Measurements from ENCODE around the gene TNRC18.
A peak's percentile ranks its signal among the peaks of the same experiment; 100 is the strongest.

TNRC18 gene

DNA sequence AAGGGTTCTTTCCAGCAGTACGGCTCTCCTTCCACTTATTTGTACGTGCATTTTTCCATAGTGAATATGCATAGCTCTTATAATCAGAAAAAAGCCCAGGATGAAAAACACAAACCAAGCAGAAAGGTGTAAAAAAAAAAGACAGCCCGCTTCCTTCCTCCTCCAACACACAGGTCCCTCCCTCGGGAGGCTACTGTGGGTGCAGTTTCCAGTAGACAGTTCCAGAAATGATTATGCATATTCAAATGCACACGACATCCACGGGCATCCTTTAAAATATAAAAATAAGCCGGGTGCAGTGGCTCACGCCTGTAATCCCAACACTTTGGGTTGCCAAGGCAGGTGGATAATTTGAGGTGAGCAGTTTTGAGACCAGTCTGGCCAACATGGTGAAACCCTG lies 59.9 kb downstream of the TNRC18 start:
- H3K27ac ChIP-seq: no peak overlapping the region

DNA sequence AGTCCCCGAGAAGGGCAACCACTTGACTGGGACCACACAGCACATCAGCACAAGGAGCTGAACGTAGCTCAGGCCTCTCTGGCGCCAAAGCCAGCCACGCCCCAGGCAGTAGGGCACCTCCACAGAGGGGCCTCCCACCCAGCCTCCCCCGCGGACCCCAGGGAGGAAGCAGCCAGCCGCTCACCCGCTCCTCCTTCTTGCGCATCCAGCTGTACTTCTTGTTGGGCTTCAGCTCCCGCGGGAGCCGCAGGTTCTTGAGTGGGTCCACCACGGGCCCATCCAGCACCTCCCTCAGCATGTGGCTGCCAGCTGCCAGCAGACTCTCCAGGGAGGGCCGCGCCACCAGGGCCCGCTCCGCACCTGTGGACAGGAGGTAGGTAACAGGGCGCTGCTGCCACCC lies 61.2 kb downstream of the TNRC18 start:
- no peak overlapping the region for H3K27ac ChIP-seq
- TF ChIP-seq, protein P1, sequence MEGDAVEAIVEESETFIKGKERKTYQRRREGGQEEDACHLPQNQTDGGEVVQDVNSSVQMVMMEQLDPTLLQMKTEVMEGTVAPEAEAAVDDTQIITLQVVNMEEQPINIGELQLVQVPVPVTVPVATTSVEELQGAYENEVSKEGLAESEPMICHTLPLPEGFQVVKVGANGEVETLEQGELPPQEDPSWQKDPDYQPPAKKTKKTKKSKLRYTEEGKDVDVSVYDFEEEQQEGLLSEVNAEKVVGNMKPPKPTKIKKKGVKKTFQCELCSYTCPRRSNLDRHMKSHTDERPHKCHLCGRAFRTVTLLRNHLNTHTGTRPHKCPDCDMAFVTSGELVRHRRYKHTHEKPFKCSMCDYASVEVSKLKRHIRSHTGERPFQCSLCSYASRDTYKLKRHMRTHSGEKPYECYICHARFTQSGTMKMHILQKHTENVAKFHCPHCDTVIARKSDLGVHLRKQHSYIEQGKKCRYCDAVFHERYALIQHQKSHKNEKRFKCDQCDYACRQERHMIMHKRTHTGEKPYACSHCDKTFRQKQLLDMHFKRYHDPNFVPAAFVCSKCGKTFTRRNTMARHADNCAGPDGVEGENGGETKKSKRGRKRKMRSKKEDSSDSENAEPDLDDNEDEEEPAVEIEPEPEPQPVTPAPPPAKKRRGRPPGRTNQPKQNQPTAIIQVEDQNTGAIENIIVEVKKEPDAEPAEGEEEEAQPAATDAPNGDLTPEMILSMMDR (conservative IDR thresholded peaks at IDR 0.05): no peak

More for the DNA sequence above, 59.9 kb downstream of the TNRC18 start:
- TF ChIP-seq, protein P1 (conservative IDR thresholded peaks at IDR 0.05): no peak

DNA sequence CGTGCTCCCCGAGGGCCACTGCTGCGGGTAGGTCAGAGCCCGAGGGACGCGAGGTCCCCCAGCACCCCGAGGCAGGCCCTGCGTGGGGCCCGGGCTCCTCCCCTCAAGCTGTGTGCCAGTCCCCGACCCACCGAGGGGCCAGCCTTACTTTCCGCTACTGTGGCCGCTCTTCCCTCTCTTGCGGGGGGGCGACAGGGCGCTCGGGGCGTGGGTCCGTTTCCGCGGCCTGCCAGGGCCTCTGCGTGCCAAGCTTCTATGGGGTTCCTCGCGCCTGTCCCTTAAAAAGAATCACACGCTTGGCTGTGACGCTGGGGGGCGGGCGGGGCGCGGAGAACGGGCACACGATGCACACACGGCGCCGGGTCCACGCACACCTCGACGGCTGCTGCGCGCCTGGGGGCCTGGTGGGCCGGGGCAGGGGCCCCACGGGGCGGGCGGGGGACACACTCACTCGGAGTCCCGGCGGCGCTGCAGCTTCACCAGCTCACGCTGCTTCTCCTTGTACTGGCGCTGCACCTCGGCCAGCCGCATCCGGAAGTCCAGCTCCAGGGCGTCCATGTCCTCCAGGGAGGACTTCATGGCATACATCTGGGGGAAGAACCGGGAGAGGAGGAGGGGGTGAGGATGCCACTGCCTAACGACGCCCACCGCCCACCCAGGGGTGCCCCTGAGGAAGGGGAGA lies 62.0 kb downstream of the TNRC18 start:
- TF ChIP-seq, protein P1 (conservative IDR thresholded peaks at IDR 0.05): no peak
- H3K27ac ChIP-seq: no peak overlapping the region

DNA sequence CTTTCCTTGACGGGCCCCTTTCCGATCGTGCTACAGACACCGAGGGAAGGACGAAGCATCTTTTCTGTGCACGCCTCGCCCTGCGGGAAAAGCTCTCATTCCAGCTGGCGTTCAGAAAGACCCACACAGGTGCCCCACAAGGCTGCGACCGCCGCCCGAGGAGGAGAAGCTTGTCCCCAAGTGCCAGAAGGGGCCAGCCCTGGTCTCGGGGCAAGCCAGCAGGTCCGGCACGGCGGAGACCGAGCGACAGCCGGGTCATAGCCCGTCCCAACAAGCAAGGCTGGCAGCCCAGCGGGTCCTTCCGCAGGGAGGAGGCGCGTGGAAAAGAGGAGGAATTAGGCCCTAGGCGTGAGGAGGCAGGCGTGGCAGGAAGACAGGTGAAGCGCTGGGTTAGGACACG lies 62.7 kb downstream of the TNRC18 start:
- TF ChIP-seq, protein P1 (conservative IDR thresholded peaks at IDR 0.05): no peak
- H3K27ac ChIP-seq: no peak overlapping the region; the same call in 1 of the 2 replicates

DNA sequence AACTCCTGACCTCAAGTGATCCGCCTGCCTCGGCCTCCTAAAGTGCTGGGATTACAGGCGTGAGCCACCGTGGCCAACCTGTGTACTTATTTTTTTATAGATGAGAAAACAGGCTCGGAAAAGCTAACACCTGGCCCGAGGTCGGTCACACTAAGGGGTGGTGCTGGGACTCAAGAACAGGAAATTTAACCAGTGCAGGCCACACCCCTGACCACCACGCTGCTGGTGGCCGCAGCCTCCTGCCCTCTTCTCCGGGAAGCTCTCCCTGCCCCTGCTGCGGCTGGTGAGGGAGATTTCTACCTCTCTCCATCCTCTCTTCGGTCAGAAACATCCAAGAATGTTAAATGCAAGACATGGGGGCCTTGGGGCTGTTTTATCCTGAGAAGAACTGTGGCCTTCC lies 63.2 kb downstream of the TNRC18 start:
- no peak overlapping the region; the same call in 1 of the 2 replicates for H3K27ac ChIP-seq
- TF ChIP-seq, protein P1 (conservative IDR thresholded peaks at IDR 0.05): no peak

DNA sequence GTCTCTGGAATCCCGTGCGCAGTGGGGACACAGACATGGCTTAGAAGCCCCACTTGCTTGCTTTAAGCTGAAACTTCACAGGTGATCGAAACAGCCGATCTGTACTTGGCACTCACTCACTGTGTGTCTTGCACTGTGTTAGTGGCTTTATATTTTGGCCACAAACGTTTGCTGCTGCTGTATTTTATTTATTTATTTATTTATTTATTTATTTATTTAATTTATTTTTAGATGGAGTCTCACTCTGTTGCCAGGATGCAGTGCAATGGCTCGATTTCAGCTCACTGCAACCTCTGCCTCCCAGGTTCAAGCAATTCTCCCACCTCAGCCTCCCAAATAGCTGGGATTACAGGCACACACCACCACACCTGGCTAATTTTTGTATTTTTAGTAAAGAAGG lies 63.6 kb downstream of the TNRC18 start:
- H3K27ac ChIP-seq: peak overlapping the region; percentile 15; the same call in 1 of the 2 replicates

DNA sequence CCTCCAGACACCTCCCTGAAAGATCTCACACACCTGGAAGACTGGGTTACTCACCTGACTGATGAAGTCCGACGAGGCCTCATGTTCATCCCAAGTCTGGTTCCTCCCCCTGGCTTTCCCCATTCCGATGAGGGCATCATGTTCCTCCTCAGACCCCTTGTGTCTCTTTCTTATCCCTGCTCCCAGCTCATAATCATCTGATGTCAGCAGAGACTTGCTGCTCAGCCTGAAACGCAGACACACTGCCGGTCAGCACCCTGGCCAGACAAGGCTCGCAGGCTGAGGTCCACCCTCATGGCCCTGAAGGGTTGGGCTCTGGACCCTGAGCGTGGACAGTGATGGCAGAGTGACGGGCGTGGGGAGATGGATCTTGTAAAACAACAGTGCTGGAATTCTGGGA lies 64.3 kb downstream of the TNRC18 start:
- H3K27ac ChIP-seq: peak overlapping the region; percentile 15
- TF ChIP-seq, protein P1 (conservative IDR thresholded peaks at IDR 0.05): no peak

DNA sequence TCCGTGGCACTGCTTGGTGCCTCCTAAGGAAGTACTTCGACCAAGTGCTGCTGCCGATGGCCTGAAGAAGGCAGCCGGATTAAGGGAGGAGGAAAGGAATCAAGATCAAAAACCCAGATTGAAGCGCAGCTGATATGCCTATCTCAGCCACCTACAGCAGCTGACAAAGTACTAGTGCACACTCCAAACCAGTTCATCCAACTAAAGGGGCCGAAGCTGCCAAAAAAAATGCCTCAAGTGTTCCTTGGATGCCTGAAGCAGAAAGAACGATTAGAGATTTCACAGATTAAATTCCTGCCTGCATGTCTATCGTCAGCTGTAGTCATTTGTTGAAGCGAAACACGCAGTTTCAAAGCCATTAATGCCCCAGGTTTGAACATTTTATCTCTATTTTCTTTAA lies 65.7 kb downstream of the TNRC18 start:
- H3K27ac ChIP-seq: peak overlapping the region; percentile 15

More for the DNA sequence above, 65.7 kb downstream of the TNRC18 start:
- TF ChIP-seq, protein P1 (conservative IDR thresholded peaks at IDR 0.05): no peak

Data from VCaP (cell line).